Activated effector memory CD4-positive, alpha-beta T cell treated with Interleukin-2 at 50 U/mL for 16 hours (primary cell): Measurements from ENCODE around the gene HDGFL2.

ENCODE experiments used
- DNase-seq: peaks from one replicate; pipeline ENCODE4 v3.0.0-alpha.2; 2020

HDGFL2 gene

GRCh38 chr19:4445963-4446703 lies 26.0 kb upstream of the HDGFL2 start:
- no peak for DNase-seq

GRCh38 chr19:4446704-4447200 lies 25.3 kb upstream of the HDGFL2 start:
- DNase-seq: no peak

- DNase-seq: no peak
Observed at GRCh38 chr19:4447327-4448146, 24.6 kb upstream of the HDGFL2 start.

GRCh38 chr19:4448147-4448985 lies 23.7 kb upstream of the HDGFL2 start:
- no peak for DNase-seq

- no peak for DNase-seq
Observed at GRCh38 chr19:4449022-4449638, 23.0 kb upstream of the HDGFL2 start.

- DNase-seq: no peak
Observed at GRCh38 chr19:4449639-4450028, 22.5 kb upstream of the HDGFL2 start.

- no peak for DNase-seq
Observed at GRCh38 chr19:4452230-4452990, 19.7 kb upstream of the HDGFL2 start.

GRCh38 chr19:4453232-4454179 lies 18.6 kb upstream of the HDGFL2 start:
- DNase-seq: no peak

- no peak for DNase-seq
Observed at GRCh38 chr19:4454747-4455718, 17.1 kb upstream of the HDGFL2 start.

GRCh38 chr19:4455719-4456475 lies 16.2 kb upstream of the HDGFL2 start:
- DNase-seq: no peak

- DNase-seq: no peak
Observed at GRCh38 chr19:4456476-4456842, 15.6 kb upstream of the HDGFL2 start.

GRCh38 chr19:4456843-4457653 lies 15.0 kb upstream of the HDGFL2 start:
- no peak for DNase-seq

- DNase-seq: peak; percentile 97
Observed at GRCh38 chr19:4457654-4458395, 14.3 kb upstream of the HDGFL2 start, which contains the start of gene UBXN6. TSS of gene UBXN6 (minus strand) at chr19:4457794. CDS start at chr19:4457697, 97 bp downstream.

GRCh38 chr19:4464815-4465581 lies 7.1 kb upstream of the HDGFL2 start:
- DNase-seq: no peak

- no peak for DNase-seq
Observed at GRCh38 chr19:4467835-4468234, 4.3 kb upstream of the HDGFL2 start.
